Measurements from ENCODE around the gene UBASH3B. TPM values are rescaled to one million over a fixed set of nuclear protein-coding genes. Genes with fewer than 3 reads are reported as not detected.

UBASH3B gene
- total RNA-seq, 1 donor, result 23.2 TPM

DNA sequence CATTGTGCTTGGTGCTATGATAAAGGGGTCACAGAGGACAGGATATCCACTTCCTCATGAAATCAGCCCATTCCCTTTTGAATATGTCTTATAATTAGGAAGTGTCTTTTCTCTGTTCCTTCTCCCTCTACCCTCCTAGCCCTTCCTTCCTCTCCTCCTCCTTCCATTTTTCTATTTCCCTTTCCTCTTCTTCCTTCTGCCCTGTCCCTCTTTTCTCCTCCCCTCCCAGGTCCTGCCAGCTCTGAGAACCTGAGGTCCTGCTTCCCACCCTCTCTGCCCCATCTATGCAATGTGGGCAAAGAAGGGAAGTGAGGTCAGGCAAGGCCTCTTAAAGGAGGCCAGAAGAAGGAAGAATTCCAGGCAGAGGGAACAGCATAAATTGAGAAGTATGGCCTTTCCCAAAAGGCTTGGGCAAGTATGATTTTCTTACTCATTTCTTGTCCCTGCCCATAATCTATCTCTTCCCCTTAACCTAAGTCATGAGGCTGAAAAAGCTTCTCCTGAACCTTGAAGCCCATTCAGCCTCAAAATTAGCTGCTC is 7.7 kb upstream of the UBASH3B start:
- TF ChIP-seq, protein P1, sequence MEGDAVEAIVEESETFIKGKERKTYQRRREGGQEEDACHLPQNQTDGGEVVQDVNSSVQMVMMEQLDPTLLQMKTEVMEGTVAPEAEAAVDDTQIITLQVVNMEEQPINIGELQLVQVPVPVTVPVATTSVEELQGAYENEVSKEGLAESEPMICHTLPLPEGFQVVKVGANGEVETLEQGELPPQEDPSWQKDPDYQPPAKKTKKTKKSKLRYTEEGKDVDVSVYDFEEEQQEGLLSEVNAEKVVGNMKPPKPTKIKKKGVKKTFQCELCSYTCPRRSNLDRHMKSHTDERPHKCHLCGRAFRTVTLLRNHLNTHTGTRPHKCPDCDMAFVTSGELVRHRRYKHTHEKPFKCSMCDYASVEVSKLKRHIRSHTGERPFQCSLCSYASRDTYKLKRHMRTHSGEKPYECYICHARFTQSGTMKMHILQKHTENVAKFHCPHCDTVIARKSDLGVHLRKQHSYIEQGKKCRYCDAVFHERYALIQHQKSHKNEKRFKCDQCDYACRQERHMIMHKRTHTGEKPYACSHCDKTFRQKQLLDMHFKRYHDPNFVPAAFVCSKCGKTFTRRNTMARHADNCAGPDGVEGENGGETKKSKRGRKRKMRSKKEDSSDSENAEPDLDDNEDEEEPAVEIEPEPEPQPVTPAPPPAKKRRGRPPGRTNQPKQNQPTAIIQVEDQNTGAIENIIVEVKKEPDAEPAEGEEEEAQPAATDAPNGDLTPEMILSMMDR (IDR thresholded peaks at IDR 0.05; ENCODE audit: insufficient read depth, low read length), result no peak
- H3K4me3 ChIP-seq (ENCODE audit: low read depth, low read length), result no peak overlapping the region
- DNase-seq (ENCODE audit: low read depth), result no peak

DNA sequence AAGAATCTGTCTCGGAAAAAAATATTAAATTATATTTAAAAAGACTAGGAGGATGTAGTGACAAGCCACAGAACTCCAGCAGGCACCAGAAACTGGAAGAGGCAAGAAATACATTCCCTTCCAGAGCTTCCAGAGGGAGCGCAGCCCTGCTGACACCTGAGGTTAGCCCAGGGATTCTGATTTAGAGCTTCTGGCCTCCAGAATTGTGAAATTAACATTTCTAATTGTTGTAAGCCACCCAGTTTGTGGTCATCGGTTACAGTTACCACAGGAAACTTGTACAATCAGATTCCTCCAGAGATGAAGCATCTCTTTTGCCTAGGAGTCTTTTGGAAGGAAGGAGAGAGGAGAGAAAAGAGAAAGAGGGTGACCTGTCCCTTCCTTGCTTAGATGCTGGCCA is 6.4 kb upstream of the UBASH3B start:
- H3K4me3 ChIP-seq (ENCODE audit: low read depth, low read length), result no peak overlapping the region
- TF ChIP-seq, protein P1 (IDR thresholded peaks at IDR 0.05; ENCODE audit: insufficient read depth, low read length), result no peak
- no peak for DNase-seq (ENCODE audit: low read depth)

DNA sequence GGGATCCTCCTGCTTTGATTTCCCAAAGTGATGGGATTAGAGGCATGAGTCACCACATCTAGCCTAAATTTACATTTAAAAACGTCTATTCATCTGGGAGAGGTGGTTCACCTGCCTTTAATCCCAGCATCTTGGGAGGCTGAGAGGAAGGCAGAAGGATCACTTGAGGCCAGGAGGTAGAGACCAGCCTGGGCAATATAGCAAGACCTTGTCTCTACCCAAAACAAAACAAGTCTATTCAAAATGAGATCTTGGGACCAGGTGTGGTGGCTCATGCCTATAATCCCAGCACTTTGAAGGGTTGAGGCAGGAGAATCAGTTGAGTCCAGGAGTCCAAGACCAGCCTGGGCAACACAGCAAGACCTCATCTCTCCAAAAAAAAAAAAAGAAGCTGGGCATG is 4.9 kb upstream of the UBASH3B start:
- TF ChIP-seq, protein P1 (IDR thresholded peaks at IDR 0.05; ENCODE audit: insufficient read depth, low read length), result no peak
- no peak for DNase-seq (ENCODE audit: low read depth)

DNA sequence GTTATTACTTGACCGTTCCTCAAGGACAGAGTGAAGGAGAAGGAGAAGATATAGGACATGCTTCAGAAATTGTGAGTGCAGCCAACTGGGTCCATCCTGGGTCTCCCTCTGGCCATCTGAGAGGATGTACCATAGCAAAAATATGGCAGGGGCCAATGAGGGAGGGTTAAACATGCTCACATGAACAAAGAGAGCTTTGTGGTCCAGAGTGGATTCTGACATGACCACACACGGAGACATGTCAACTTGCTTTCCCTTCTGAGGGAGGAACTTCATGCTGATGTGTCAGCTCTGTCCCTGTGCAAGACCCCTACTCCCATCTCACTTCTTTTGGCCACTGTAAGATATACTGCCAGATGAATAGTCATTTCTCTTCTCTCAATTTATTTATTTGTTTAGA is 3.0 kb upstream of the UBASH3B start:
- DNase-seq (ENCODE audit: low read depth), result no peak
- H3K4me3 ChIP-seq (ENCODE audit: low read depth, low read length), result no peak overlapping the region
- TF ChIP-seq, protein P1 (IDR thresholded peaks at IDR 0.05; ENCODE audit: insufficient read depth, low read length), result no peak

More for the DNA sequence above, 4.9 kb upstream of the UBASH3B start:
- H3K4me3 ChIP-seq (ENCODE audit: low read depth, low read length), result no peak overlapping the region

DNA sequence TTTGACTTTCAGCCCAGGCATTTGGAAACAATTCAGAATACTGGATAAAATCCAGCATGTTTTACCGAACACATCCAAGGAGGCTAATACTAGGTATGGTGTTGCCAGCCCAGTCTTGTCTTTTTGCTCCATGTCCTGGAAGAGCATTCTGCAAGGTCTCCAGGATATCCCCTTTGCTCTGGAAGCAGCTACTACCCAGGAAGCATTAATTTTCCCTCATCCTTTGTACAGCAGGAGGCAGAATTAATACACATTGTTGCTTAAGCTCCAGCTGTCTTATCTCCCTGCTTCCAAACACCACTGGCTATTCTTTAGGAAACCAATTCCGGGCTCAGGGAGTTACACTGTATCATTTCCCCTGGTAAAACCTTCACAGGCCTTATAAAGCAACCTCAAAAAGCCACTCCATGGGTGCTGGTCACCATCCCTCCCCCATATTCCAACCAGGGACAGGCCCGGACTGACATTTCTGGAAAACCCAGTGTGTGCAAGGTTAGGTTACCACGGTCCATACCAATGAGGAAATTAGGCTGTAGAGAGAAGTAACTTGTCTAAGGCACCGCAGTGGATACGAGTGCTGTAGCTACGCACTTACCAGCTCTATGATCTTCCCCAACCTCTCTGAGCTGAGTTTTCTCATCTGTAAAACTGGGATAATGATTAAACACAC is 1.5 kb upstream of the UBASH3B start:
- TF ChIP-seq, protein P1 (IDR thresholded peaks at IDR 0.05; ENCODE audit: insufficient read depth, low read length), result peak; percentile 28
- H3K4me3 ChIP-seq (ENCODE audit: low read depth, low read length), result no peak overlapping the region
- DNase-seq (ENCODE audit: low read depth), result peak; percentile 75

DNA sequence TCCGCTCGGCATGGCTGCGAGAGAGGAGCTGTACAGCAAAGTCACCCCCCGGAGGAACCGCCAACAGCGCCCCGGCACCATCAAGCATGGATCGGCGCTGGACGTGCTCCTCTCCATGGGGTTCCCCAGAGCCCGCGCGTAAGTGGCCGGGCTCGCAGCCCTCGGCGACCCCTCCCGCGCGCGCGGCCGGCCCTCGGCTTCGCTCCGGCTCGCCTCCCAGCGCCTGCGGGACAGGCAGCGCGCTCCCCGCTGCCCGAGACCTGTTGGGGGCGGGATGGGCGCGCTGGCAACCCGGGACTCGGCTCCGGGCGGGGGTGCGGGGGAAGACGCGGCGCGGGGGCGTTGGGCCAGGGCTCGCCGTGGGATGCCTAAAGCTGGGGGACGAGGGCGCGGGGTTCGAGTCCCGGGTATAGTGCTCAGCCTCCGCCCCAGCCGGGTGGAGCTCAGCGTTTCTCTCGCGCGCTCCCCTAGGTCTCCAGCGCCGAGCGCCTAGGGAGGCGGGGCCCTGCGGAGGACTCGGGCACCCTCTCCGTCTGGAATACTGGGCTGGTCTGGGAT is 630 bp downstream of the UBASH3B start:
- no peak for DNase-seq (ENCODE audit: low read depth)
- TF ChIP-seq, protein P1 (IDR thresholded peaks at IDR 0.05; ENCODE audit: insufficient read depth, low read length), result no peak
- H3K4me3 ChIP-seq (ENCODE audit: low read depth, low read length), result peak overlapping the region; percentile 81
